Measurements from ENCODE around the gene ZNF839.

Gene ZNF839

GRCh38 chr14:102374264-102374663 lies 54.7 kb downstream of the ZNF839 start:
- no peak for DNase-seq (ENCODE audit: low read depth in 1 of 2, low spot score in 1 of 2)

DNA sequence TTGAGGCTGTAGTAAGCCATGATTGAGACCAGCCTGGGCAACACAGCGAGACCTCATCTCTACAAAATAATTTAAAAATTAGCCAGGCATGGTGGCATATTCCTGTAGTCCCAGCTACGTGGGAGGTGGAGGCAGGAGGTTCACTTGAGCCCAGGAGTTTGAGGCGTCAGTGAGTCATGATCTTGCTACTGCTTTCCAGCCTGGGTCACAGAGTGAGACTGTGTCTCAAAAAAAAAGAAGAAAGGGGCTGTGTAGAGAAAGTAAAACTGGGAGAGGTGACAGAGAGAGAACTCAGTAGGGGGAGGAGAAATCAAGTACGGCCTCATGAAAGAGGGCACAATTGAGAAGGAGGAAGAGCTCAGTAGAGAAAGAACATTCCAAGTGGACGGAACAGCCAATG lies 55.6 kb downstream of the ZNF839 start:
- no peak for DNase-seq (ENCODE audit: low read depth in 1 of 2, low spot score in 1 of 2)

- DNase-seq (ENCODE audit: low read depth in 1 of 2, low spot score in 1 of 2): no peak
These were observed 58.1 kb downstream of the ZNF839 start for GRCh38 chr14:102377696-102378095.

DNA sequence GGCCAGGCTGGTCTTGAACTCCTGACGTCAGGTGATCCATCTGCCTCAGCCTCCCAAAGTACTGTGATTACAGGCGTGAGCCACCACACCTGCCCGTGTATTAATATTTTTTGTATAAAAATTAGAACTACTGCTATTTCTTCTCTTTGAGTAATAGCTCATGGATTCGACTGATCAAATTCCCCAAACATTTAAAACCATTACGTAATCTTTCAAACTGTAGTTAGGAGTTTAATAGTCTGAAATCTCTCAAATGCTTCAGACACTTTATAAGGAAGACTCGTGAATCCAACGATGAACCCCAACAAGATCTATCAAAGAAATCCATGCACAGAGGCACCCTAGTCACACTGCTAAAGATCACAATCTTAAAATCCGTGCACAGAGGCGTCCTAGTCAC lies 59.3 kb downstream of the ZNF839 start:
- DNase-seq (ENCODE audit: low read depth in 1 of 2, low spot score in 1 of 2): no peak

- DNase-seq (ENCODE audit: low read depth in 1 of 2, low spot score in 1 of 2): no peak
These were observed 67.5 kb downstream of the ZNF839 start for GRCh38 chr14:102387086-102387485.

GRCh38 chr14:102389246-102389645 lies 69.7 kb downstream of the ZNF839 start:
- no peak for DNase-seq (ENCODE audit: low read depth in 1 of 2, low spot score in 1 of 2)

GRCh38 chr14:102390064-102390855 lies 70.7 kb downstream of the ZNF839 start:
- no peak for DNase-seq (ENCODE audit: low read depth in 1 of 2, low spot score in 1 of 2)

All from activated CD4-positive, alpha-beta T cell treated with anti-CD3 and anti-CD28 coated beads, Interleukin-2, amount 50 U/mL, for 24 hours (primary cell).